GM13977 (cell line): Measurements from ENCODE around the gene SPG7.

Source experiments
- DNase-seq: peaks from one replicate; pipeline ENCODE4 v3.0.0; 2012; ENCODE audit warnings: low spot score
- CTCF ChIP-seq: IDR thresholded peaks from 2 replicates; pipeline ENCODE4 v1.5.1; 2012; ENCODE audit warnings: mild to moderate bottlenecking, control low read depth; ENCODE audit not compliant: insufficient read depth; ENCODE audit errors: extremely low read depth, missing control alignments
- in situ Hi-C: fragments of 300-500 bp; cut with MboI; formaldehyde crosslinking; loops from one replicate; pipeline ENCODE4 v1.12.0; 2022; ENCODE audit warnings: low sequenced_read_pairs, low pct_unique_long_range_greater_than_20kb, mixed read lengths, inconsistent platforms; ENCODE audit not compliant: unreplicated experiment

SPG7 gene

GRCh38 chr16:89491974-89492687 lies 16.1 kb upstream of the SPG7 start:
- in situ Hi-C loops, result no loop called here
- DNase-seq, result no peak
- no peak for TF ChIP-seq CTCF

- DNase-seq, result no peak
- TF ChIP-seq CTCF, result no peak
- in situ Hi-C loops, result no loop called here
Observed at GRCh38 chr16:89493776-89494175, 14.4 kb upstream of the SPG7 start.

- in situ Hi-C loops, result no loop called here
- DNase-seq, result no peak
Observed at GRCh38 chr16:89495121-89495520, 13.1 kb upstream of the SPG7 start.

GRCh38 chr16:89498839-89499238 lies 9.4 kb upstream of the SPG7 start:
- TF ChIP-seq CTCF, result no peak
- DNase-seq, result no peak
- in situ Hi-C loops, result no loop called here

More at GRCh38 chr16:89495121-89495520, 13.1 kb upstream of the SPG7 start:
- TF ChIP-seq CTCF, result no peak

GRCh38 chr16:89499767-89500166 lies 8.4 kb upstream of the SPG7 start:
- TF ChIP-seq CTCF, result no peak
- DNase-seq, result no peak
- in situ Hi-C loops, result no loop called here

- DNase-seq, result no peak
- in situ Hi-C loops, result no loop called here
- TF ChIP-seq CTCF, result no peak
Observed at GRCh38 chr16:89502081-89502843, 5.9 kb upstream of the SPG7 start.
